NT2/D1 (cell line): ENCODE results near the gene SLC6A17.

Experiments
- SUZ12 ChIP-seq: IDR thresholded peaks from 2 replicates; pipeline ENCODE4 v1.6.1; 2011; ENCODE audit not compliant: insufficient read length, insufficient read depth; ENCODE audit errors: extremely low read depth
- ZNF274 ChIP-seq: IDR thresholded peaks from 2 replicates; pipeline ENCODE4 v1.6.1; 2011; ENCODE audit warnings: mild to moderate bottlenecking, low read depth, low read length

GRCh38 chr1:110212169-110213142, 62.2 kb downstream of the SLC6A17 start:
- TF ChIP-seq ZNF274 (no peak), SUZ12 (no peak)
